OCI-LY7 (cell line): ENCODE results near the gene ASXL1. TPM values are rescaled to one million over a fixed set of nuclear protein-coding genes. Genes with fewer than 3 reads are reported as not detected.
A peak's percentile ranks its signal among the peaks of the same experiment; 100 is the strongest.

ENCODE experiments used
- BruUV-seq: library from RNA; stranded (reverse); fragments of 400-500 nt; replicated peaks from 2 replicates; lab custom pipeline; 2021; lab: Mats Ljungman, UMichigan
- CTCF ChIA-PET: fragments of 300-600 bp; sonication (Branson Sonifier 250); formaldehyde crosslinking; loops from one replicate; lab custom pipeline; 2022; ENCODE audit warnings: antibody characterized with exemption; ENCODE audit not compliant: unreplicated experiment; lab: Charles Lee
- POLR2A ChIA-PET: fragments of 300-600 bp; sonication (Branson Sonifier 250); formaldehyde crosslinking; loops from one replicate; lab custom pipeline; 2022; ENCODE audit warnings: antibody characterized with exemption; lab: Charles Lee
- DNase-seq: peaks from one replicate; pipeline ENCODE4 v3.0.0-alpha.2; 2015; ENCODE audit warnings: low spot score
- H2AFZ ChIP-seq: fragments of 200-600 bp; sonication (generic), shearing (Covaris generic); 2 replicates; pipeline ENCODE4 v1.6.1; 2014; ENCODE audit warnings: mild to moderate bottlenecking, antibody characterized with exemption, low read length, moderate library complexity
- H3K27ac ChIP-seq: fragments of 200-600 bp; sonication (generic); 2 replicates; pipeline ENCODE4 v1.5.1; 2014; ENCODE audit warnings: mixed run types, low read depth, mild to moderate bottlenecking, moderate library complexity, low read length, inconsistent platforms; ENCODE audit not compliant: poor library complexity, severe bottlenecking
- H3K36me3 ChIP-seq: fragments of 200-600 bp; sonication (generic); 2 replicates; pipeline ENCODE4 v1.6.1; 2014; ENCODE audit warnings: mild to moderate bottlenecking, antibody characterized with exemption, low read length, moderate library complexity, mixed read lengths; ENCODE audit not compliant: insufficient read depth
- H3K4me1 ChIP-seq: fragments of 200-600 bp; sonication (generic); 2 replicates; pipeline ENCODE4 v1.5.1; 2014; ENCODE audit warnings: mild to moderate bottlenecking, low read length; ENCODE audit not compliant: insufficient read depth, poor library complexity, severe bottlenecking
- H3K4me2 ChIP-seq: fragments of 200-600 bp; sonication (generic); 2 replicates; pipeline ENCODE4 v1.6.1; 2014; ENCODE audit warnings: mild to moderate bottlenecking, low read length
- H3K4me3 ChIP-seq: fragments of 200-600 bp; sonication (generic); 2 replicates; pipeline ENCODE4 v1.5.1; 2014; ENCODE audit warnings: mild to moderate bottlenecking, low read depth, low read length; ENCODE audit not compliant: poor library complexity, severe bottlenecking
- H3K79me2 ChIP-seq: fragments of 200-600 bp; sonication (generic); 2 replicates; pipeline ENCODE4 v1.6.1; 2016; ENCODE audit warnings: low read depth, mild to moderate bottlenecking, low read length, moderate library complexity, mixed read lengths; ENCODE audit not compliant: insufficient read depth
- H3K9me2 ChIP-seq: fragments of 200-600 bp; sonication (generic); 2 replicates; pipeline ENCODE4 v1.6.1; 2016; ENCODE audit warnings: mild to moderate bottlenecking, low read length, mixed read lengths; ENCODE audit not compliant: insufficient read depth
- H3K9me3 ChIP-seq: fragments of 200-600 bp; sonication (generic); 2 replicates; pipeline ENCODE4 v1.6.1; 2014; ENCODE audit warnings: mild to moderate bottlenecking, mixed run types, low read length, mixed read lengths
- H4K20me1 ChIP-seq: fragments of 200-600 bp; sonication (generic); 2 replicates; pipeline ENCODE4 v1.6.1; 2014; ENCODE audit warnings: mild to moderate bottlenecking, antibody characterized with exemption, low read length, moderate library complexity, mixed read lengths; ENCODE audit not compliant: insufficient read depth
- CTCF ChIP-seq: fragments of 200-600 bp; sonication (generic); conservative IDR thresholded peaks from 2 replicates; pipeline ENCODE4 v1.5.1; 2014; ENCODE audit warnings: mild to moderate bottlenecking, antibody characterized with exemption, low read length, moderate library complexity, mixed read lengths
- EZH2phosphoT487 ChIP-seq: fragments of 200-600 bp; sonication (generic); IDR thresholded peaks from 2 replicates; pipeline ENCODE4 v1.6.1; 2018; ENCODE audit warnings: low read depth, borderline replicate concordance, mild to moderate bottlenecking, mixed run types, antibody characterized with exemption, low read length, moderate library complexity, mixed read lengths
- intact Hi-C: fragments of 100-400 bp; cut with micrococcal nuclease; formaldehyde crosslinking; loops from one replicate; pipeline ENCODE4 v1.10.0; 2022; ENCODE audit not compliant: unreplicated experiment
- total RNA-seq, 2 experiments: library from RNA; depleted of rRNA in 1 of 2; stranded (reverse); fragments of >200 nt in 1 of 2; shearing (Covaris generic) in 1 of 2; gene quantifications; 2 replicates each; pipeline ENCODE4 v1.2.3, GENCODE V29; 2014 to 2022

Gene ASXL1
- total RNA-seq, 2 experiments from 2014 or later = 84.7 to 122 TPM

- Histone ChIP-seq H4K20me1 (no peaks in the 10 kb centered on the region), H3K4me1 (peaks cover 71% of the 10 kb centered on the region), H3K4me2 (no peak overlapping the region), H3K9me2 (no peaks in the 10 kb centered on the region), H3K27ac (no peak overlapping the region), H3K9me3 (no peaks in the 10 kb centered on the region), H3K79me2 (peaks cover 12% of the 10 kb centered on the region), H3K36me3 (peaks cover under 1% of the 10 kb centered on the region; the same call in 1 of the 2 replicates), H2AFZ (no peak overlapping the region), H3K4me3 (no peak overlapping the region)
- DNase-seq = no peak
- ChIA-PET POLR2A (interaction anchor here (0.6 kb wide), 1 partner anchor 1254 kb away, joined by 3 read pairs; no protein-coding TSS in a partner anchor), CTCF (no interaction called here)
- intact Hi-C loops = no loop called here
- no TSS peak for BruUV-seq
- TF ChIP-seq CTCF = no peak
- no peak for TF ChIP-seq EZH2phosphoT487
Measured at GRCh38 chr20:32353848-32354496, 4.2 kb upstream of the ASXL1 start.

GRCh38 chr20:32354592-32355416 lies 3.3 kb upstream of the ASXL1 start:
- POLR2A ChIA-PET = interaction anchor here (0.5 to 1.7 kb wide), 2 partner anchors 42 to 150 kb away, joined by 3 to 5 read pairs; no protein-coding TSS in a partner anchor
- TF ChIP-seq EZH2phosphoT487 (no peak), CTCF (no peak)
- no TSS peak for BruUV-seq
- DNase-seq = no peak
- CTCF ChIA-PET = no interaction called here
- Histone ChIP-seq H2AFZ (peak overlapping the region; percentile 70; the same call in 1 of the 2 replicates), H3K9me3 (no peaks in the 10 kb centered on the region), H4K20me1 (peaks cover 6% of the 10 kb centered on the region; the same call in 1 of the 2 replicates), H3K27ac (peak overlapping the region; percentile 61), H3K79me2 (peaks cover 21% of the 10 kb centered on the region), H3K4me2 (peak overlapping the region; percentile 65), H3K4me3 (peak overlapping the region; percentile 1), H3K36me3 (peaks cover 9% of the 10 kb centered on the region; the same call in 1 of the 2 replicates), H3K4me1 (peaks cover 64% of the 10 kb centered on the region), H3K9me2 (no peaks in the 10 kb centered on the region)
- intact Hi-C loops = no loop called here
